Keratinocyte (primary cell): ENCODE data around the gene TMEM190. TPM values are rescaled to one million over a fixed set of nuclear protein-coding genes. Genes with fewer than 3 reads are reported as not detected.

Source experiments
- DNase-seq: peaks from one replicate; pipeline ENCODE4 v3.0.0-alpha.2; 2011; ENCODE audit warnings: low read depth, missing footprints, low spot score
- FAIRE-seq: peaks from 2 replicates; lab custom pipeline; 2011; peaks lifted over from hg19 to GRCh38; lab: Jason Lieb, UNC
- H2AFZ ChIP-seq: 2 replicates; pipeline ENCODE4 v1.6.0; 2012; ENCODE audit warnings: low read length, control low read depth, inconsistent platforms; ENCODE audit not compliant: control insufficient read depth
- H3K27ac ChIP-seq: 2 replicates; pipeline ENCODE4 v1.5.1; 2011; ENCODE audit warnings: low read length; ENCODE audit not compliant: control insufficient read depth, insufficient read depth
- H3K27me3 ChIP-seq: 3 replicates; pipeline ENCODE4 v1.6.0; 2011; ENCODE audit warnings: low read length; ENCODE audit not compliant: control insufficient read depth, insufficient read depth; ENCODE audit errors: extremely low read depth
- H3K36me3 ChIP-seq, 2 experiments: 2 replicates in 1 of 2; 3 replicates in 1 of 2; pipeline ENCODE4 v1.5.1; 2011; ENCODE audit warnings: low read length in 2 of 2, mild to moderate bottlenecking in 1 of 2; ENCODE audit not compliant: control insufficient read depth in 2 of 2, insufficient read depth in 2 of 2; ENCODE audit errors: extremely low read depth in 1 of 2
- H3K4me1 ChIP-seq: 3 replicates; pipeline ENCODE4 v1.5.1; 2011; ENCODE audit warnings: low read length; ENCODE audit not compliant: control insufficient read depth, insufficient read depth; ENCODE audit errors: extremely low read depth
- H3K4me2 ChIP-seq: 3 replicates; pipeline ENCODE4 v1.6.0; 2011; ENCODE audit warnings: low read depth, low read length; ENCODE audit not compliant: control insufficient read depth, insufficient read depth; ENCODE audit errors: extremely low read depth
- H3K4me3 ChIP-seq, 3 experiments: fragments of 200-600 bp in 1 of 3; sonication (generic) in 1 of 3; 2 replicates in 2 of 3; 3 replicates in 1 of 3; pipeline ENCODE4 v1.5.1; 2011 to 2016; ENCODE audit warnings: low read length in 3 of 3, mild to moderate bottlenecking in 3 of 3, control low read depth in 2 of 3, inconsistent platforms in 1 of 3, low read depth in 1 of 3, mixed read lengths in 1 of 3, mixed run types in 1 of 3, moderate library complexity in 1 of 3; ENCODE audit not compliant: control insufficient read depth in 2 of 3, insufficient read depth in 2 of 3; ENCODE audit errors: extremely low read depth in 1 of 3
- H3K79me2 ChIP-seq: 2 replicates; pipeline ENCODE4 v1.6.0; 2012; ENCODE audit warnings: low read length; ENCODE audit not compliant: control insufficient read depth, insufficient read depth
- H3K9ac ChIP-seq: 3 replicates; pipeline ENCODE4 v1.6.0; 2011; ENCODE audit warnings: low read length; ENCODE audit not compliant: control insufficient read depth, insufficient read depth; ENCODE audit errors: extremely low read depth
- H3K9me1 ChIP-seq: 3 replicates; pipeline ENCODE4 v1.6.0; 2011; ENCODE audit warnings: low read length; ENCODE audit not compliant: control insufficient read depth, insufficient read depth; ENCODE audit errors: extremely low read depth
- H3K9me3 ChIP-seq: 2 replicates; pipeline ENCODE4 v1.5.1; 2012; ENCODE audit warnings: low read depth, low read length; ENCODE audit not compliant: control insufficient read depth
- H4K20me1 ChIP-seq: 3 replicates; pipeline ENCODE4 v1.6.0; 2011; ENCODE audit warnings: low read length; ENCODE audit not compliant: control insufficient read depth, insufficient read depth; ENCODE audit errors: extremely low read depth
- EZH2 ChIP-seq: IDR thresholded peaks from one replicate; pipeline ENCODE4 v1.6.1; 2012; ENCODE audit warnings: inconsistent platforms, mild to moderate bottlenecking, low read length, moderate library complexity
- dilution Hi-C: fragments of 300-500 bp; cut with MboI; formaldehyde crosslinking; loops from one replicate; pipeline ENCODE4 v1.7.0; 2020; ENCODE audit warnings: low sequenced_read_pairs; ENCODE audit not compliant: extremely low pct_ligation_motif_present
- polyA plus RNA-seq, 5 experiments: library from polyadenylated mRNA; depleted of rRNA in 3 of 5; stranded (reverse) in 3 of 5; stranded (forward) in 1 of 5; unstranded in 1 of 5; fragments of >200 nt; gene quantifications; 1 replicate in 1 of 5; 2 replicates in 3 of 5; 3 replicates in 1 of 5; pipeline versions ENCODE4 v1.2.1 to v1.2.3, GENCODE V29; 2011 to 2012; ENCODE audit warnings: missing spikeins in 2 of 5, low read depth in 1 of 5, low replicate concordance in 1 of 5
- TF ChIP-seq, protein P1 (sequence below), 3 experiments: IDR thresholded peaks in 1 of 3; conservative IDR thresholded peaks in 1 of 3; optimal IDR thresholded peaks in 1 of 3; 2 replicates in 2 of 3; 3 replicates in 1 of 3; pipeline versions ENCODE3 to v1.5.1; 2011; ENCODE audit warnings: low read length in 3 of 3, mild to moderate bottlenecking in 3 of 3, moderate library complexity in 2 of 3, control low read depth in 1 of 3, inconsistent platforms in 1 of 3; ENCODE audit not compliant: insufficient read depth in 2 of 3; ENCODE audit errors: extremely low read depth in 1 of 3

The TMEM190 gene
- polyA plus RNA-seq, 1 donor (not counting 4 experiments of a cell fraction or from before 2014, with no cell fraction given) = not detected

DNA sequence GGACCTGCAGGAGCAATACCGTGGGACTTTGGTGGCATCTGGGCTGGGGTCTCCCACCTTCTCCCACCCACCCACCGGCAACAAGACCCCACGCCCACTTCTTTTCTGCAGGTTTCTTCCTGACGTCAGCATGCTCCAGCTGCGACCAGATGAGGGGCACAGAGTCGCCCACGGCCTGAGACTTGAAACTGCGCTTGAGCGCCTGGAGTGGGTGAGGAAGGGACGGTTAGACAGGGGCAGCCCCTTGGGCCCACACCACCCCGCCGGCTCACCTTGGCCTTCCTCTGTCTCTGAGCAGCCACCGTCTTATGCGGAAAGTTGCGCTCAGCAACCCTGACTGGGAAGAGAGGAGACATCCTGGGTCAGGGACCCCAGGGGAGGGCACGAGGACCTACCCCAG lies 15.7 kb upstream of the TMEM190 start:
- Histone ChIP-seq H4K20me1 (no peaks in the 10 kb centered on the region), H3K27ac (no peak overlapping the region), H3K9me3 (no peaks in the 10 kb centered on the region), H3K9me1 (no peaks in the 10 kb centered on the region), H3K4me3 (no peak overlapping the region), H3K36me3 (no peaks in the 10 kb centered on the region), H3K9ac (no peak overlapping the region), H3K79me2 (no peaks in the 10 kb centered on the region), H3K27me3 (peaks cover 4% of the 10 kb centered on the region), H3K4me2 (no peak overlapping the region), H2AFZ (no peak overlapping the region), H3K4me1 (no peaks in the 10 kb centered on the region)
- DNase-seq (no peak), FAIRE-seq (no peak)
- TF ChIP-seq EZH2 = no peak
- TF ChIP-seq, protein P1, sequence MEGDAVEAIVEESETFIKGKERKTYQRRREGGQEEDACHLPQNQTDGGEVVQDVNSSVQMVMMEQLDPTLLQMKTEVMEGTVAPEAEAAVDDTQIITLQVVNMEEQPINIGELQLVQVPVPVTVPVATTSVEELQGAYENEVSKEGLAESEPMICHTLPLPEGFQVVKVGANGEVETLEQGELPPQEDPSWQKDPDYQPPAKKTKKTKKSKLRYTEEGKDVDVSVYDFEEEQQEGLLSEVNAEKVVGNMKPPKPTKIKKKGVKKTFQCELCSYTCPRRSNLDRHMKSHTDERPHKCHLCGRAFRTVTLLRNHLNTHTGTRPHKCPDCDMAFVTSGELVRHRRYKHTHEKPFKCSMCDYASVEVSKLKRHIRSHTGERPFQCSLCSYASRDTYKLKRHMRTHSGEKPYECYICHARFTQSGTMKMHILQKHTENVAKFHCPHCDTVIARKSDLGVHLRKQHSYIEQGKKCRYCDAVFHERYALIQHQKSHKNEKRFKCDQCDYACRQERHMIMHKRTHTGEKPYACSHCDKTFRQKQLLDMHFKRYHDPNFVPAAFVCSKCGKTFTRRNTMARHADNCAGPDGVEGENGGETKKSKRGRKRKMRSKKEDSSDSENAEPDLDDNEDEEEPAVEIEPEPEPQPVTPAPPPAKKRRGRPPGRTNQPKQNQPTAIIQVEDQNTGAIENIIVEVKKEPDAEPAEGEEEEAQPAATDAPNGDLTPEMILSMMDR (optimal IDR thresholded peaks at IDR 0.05 in 1 of 3, IDR thresholded peaks at IDR 0.05 in 1 of 3, conservative IDR thresholded peaks at IDR 0.05 in 1 of 3; ENCODE audit: extremely low read depth in 1 of 3, insufficient read depth in 2 of 3, low read length in 3 of 3) = no peak
- dilution Hi-C loops = no loop called here

DNA sequence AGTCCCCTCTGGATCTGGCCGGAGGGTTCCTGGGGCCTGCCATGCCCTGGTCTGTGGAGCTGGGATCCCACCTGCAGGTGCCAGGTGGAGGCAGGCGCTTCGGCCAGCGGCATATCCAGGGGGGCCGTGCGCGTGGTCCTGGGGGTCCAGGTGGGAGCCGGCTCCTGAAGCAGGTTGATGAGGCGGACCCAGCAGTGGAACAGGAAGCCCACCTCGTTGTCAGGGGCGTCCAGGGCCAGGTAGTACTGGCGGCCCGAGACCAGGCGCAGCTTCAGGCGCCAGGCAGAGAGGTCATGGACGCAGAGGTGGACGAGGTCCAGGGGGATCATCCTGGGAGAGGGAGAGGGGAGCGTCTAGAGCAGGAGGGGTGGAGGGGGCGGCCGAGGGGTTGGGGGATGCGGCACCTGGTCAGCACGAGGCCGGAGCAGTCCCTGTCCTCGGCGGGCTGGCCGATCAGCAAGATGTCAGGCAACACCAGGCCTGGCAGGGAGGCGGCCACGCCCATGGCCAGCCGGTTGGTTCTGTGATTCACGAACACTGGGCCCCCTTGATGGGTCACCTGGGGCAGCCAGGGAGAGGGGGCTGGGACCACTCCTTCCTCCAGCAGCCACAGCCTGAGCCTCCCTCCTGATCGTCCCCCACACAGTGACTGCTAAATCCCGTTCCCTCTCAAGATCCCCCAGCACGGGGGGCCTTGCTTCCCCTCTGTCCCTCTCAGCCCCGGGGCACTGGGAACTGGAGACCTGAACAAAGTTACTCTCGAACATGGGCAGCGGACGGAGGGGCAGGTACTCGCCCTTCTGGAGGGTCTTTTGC lies 14.2 kb upstream of the TMEM190 start:
- Histone ChIP-seq H3K4me2 (no peak overlapping the region), H3K4me1 (no peaks in the 10 kb centered on the region), H3K9me3 (no peaks in the 10 kb centered on the region), H3K36me3 (no peaks in the 10 kb centered on the region), H3K9me1 (no peaks in the 10 kb centered on the region), H4K20me1 (no peaks in the 10 kb centered on the region), H3K27ac (no peak overlapping the region), H3K4me3 (no peak overlapping the region), H2AFZ (no peak overlapping the region), H3K27me3 (peaks cover 2% of the 10 kb centered on the region), H3K79me2 (no peaks in the 10 kb centered on the region), H3K9ac (no peak overlapping the region)
- DNase-seq = no peak
- FAIRE-seq = no peak
- no peak for TF ChIP-seq EZH2
- TF ChIP-seq, protein P1 (optimal IDR thresholded peaks at IDR 0.05 in 1 of 3, IDR thresholded peaks at IDR 0.05 in 1 of 3, conservative IDR thresholded peaks at IDR 0.05 in 1 of 3; ENCODE audit: extremely low read depth in 1 of 3, insufficient read depth in 2 of 3, low read length in 3 of 3) = no peak
- dilution Hi-C loops = no loop called here
